Activated CD4-positive, CD25-positive, alpha-beta regulatory T cell treated with anti-CD3 and anti-CD28 coated beads, Interleukin-2, amount 50 U/mL, for 72 hours (primary cell): ENCODE results near the gene TAS2R1.
"Not testable (repeated sequence)": the region's sequence is repeated elsewhere in the genome, so short reads cannot be mapped to it uniquely, and the experiment has no call there.

Experiments used
- DNase-seq: peaks from one replicate; pipeline ENCODE4 v3.0.0; 2021

TAS2R1 gene

DNA sequence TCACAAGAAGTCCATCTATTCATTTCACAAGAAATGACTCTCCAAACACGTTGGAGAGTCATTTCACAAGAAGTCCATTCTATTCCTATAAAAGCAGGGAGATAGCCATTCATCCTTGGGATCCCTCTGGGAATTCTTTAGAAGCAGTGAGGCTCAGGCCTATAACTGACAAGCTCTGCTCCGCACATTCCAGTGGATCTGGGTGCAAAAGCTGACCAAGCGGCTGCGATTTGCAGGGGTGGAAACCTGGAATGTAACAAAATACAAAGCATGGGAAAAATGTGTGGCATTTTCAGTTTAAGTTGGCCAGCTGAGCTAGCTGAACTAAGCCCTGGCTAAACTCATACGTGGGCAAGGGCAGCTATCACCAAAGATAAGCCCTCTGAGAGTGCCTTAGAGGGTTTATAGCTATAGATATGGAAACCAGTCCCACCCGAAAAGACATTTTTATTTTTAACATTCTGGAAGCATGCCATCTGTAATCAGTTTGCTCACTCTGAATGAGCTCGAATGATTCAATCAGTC lies 8.7 kb downstream of the TAS2R1 start:
- no peak for DNase-seq

DNA sequence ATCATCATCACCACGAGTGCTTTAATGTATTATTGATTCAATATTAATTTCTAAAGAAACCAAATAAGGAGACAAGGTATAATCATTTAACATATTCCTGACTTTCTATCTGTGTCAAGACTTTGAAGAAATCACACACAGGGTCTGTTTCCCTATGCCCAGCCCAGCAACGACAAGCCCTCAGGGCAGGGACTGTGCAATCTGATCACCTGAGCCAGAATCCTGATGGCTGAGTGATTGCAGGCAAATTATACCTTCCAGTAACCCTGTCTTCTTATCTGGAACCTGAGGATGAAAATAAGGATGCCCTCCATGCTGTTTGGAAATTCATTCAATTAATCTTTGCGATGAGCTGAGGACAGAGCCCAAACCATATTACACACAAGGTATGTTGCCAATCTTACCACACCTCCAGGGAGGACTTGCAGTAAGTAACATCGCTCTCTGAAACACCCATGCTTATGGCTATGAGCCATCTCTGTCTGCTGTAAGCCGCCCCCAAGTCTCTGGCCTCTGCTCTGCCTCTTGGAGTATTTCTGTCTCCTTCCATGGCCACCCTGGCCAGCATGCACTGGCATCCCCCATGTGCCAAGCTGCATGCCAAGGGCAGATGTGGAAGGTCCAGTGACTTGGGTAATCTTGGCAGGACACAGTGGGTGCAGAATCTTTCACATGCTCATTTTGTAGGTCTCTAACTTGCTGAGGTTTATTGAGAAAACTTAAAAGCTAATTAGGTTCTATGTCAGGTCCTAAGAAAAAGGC lies 10.6 kb downstream of the TAS2R1 start:
- no peak for DNase-seq

DNA sequence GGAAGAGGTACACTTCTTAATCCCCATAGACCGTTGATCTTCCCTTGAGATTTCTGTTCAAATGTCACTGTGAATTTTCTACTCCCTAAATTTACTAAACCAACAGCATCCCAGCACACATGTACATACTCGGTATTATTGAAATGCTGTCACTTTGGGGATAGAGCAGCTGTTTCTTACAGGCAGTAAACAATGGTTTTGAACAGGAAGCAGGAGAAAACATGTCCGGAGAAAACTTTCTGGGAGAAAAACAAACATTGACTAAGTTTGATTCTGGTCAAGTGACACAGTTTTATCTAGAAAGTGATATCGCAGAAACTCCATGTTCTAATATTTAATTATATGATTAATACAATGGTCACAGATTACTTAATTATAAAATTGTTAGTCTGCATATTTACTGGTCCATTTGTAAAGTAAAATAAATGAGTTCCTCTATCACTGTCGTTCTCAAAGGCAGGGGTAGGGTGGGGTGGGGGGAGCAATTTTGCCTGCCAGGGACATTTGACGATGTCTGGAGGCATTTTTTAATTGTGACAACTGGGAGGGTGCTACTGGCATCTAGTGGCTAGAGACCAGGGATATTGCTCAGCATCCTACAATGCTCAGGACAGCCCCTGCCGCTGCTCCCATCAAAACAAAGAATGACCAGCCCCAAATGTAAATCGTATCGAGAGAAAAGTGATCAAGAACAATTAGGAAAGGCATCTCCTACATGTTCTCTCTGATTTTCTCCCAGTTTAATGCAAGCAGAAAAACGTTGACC lies 12.2 kb downstream of the TAS2R1 start:
- DNase-seq: no peak

DNA sequence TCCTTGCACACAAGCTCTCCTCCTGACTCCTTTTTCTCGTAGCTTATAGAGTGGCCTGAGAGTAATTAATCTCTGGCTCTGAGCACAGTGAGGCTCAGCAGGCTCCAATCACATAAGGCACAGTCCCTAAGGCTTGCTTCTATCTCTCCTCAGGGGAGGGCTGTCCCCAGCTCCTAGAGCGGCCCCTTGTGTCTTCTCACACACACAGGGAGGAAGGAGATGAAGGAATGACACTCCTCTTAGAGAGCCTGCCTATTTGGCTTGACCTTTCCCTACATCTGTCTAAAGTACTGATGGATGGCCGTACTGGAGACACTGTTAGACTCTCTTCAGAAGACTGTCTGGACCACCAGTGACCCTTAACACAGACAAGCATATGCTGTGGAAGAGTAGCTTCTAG lies 12.9 kb downstream of the TAS2R1 start:
- no peak for DNase-seq

DNA sequence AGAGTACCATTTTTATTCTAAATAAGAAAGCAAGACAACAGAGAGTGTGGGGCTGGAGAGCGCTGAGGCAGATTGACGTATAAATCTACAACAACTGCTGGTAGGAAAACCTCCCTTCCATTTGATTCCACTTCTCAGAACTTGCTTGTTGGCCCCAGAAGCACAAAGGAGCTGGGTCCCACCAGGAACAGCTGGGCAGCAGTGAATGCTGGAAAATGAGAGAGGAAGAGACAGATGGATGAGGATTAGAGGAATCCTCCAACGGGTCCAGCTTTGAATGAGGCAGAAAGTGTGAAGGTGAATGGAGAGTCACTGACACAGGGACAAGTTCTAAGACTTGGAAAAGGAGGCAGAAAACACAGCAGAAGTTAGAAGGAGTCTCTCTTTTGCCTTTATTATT lies 14.8 kb downstream of the TAS2R1 start:
- no peak for DNase-seq

DNA sequence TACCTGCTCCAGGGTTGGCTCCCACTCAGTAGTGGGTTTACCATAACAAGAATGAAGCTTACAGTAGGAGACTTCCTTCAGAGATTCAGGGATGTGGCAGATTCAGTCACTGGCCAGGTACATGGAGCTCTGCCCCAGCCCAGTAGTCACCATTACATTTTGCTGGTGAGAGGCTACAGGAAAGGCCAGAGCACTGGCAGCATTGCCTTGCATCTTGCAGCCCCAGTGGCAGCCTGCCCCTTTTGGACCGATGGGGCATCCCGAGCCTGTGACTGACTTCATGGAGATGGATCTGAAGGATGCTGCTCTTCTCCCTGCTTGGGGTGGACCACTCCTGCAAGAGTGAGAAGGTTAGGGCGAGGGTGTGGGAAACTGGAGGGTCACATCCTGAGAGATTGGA lies 16.8 kb downstream of the TAS2R1 start:
- DNase-seq: no peak

DNA sequence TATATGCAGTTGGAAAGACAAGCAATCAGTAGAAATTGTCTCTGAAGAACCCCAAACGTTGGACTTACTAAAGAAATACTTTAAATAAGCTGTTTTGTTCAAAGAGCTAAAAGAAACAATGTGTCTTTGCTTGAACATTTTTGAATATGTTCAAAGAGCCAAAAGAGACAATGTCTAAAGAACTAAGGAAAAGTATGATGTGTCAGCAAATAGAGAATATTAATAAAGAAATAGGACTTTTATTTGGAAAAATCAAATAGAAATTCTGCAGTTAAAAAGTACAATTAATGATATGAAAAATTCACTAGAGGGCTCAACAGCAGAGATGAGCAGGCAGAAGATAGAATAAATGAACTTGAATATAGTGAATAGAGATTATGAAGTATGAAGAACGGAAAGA lies 19.2 kb downstream of the TAS2R1 start:
- no peak for DNase-seq

DNA sequence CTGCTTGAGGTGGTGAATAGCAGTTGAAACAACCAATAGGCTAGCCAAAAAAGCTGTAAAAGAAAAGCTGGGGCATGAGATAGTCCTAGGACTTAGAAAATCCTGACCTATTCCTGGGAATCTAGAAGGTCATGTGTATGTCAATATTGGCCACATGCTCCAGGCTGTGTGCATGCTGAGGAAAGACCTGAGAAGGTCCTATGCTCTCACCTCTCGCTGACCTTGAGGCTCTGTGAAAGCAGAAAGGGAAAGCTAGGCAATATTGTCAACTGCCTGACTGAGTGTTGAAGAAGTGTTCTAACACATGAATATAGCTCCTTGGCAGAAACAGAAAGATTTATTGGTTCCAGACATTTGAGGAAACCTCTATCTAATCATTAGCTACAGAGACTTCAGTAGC lies 19.8 kb downstream of the TAS2R1 start:
- DNase-seq: no peak

DNA sequence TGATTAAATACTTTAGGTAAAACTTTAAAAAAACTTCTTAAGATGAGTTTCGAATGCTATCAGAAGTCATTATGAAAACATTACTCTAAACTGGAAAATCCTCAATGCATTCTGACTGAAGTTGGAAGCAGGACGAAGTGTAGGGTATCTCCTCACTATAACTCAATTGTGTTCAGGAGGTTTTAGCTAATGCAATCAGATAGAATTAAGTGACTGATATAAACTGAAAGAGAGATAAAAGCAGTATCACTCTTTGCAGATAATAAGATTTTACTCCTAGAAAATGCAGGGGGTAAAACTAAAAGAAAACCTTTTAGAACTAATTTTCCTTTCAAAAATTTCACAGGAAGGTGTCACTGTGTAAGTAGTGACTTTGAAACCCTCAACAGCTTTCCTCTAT lies 22.1 kb downstream of the TAS2R1 start:
- no peak for DNase-seq

DNA sequence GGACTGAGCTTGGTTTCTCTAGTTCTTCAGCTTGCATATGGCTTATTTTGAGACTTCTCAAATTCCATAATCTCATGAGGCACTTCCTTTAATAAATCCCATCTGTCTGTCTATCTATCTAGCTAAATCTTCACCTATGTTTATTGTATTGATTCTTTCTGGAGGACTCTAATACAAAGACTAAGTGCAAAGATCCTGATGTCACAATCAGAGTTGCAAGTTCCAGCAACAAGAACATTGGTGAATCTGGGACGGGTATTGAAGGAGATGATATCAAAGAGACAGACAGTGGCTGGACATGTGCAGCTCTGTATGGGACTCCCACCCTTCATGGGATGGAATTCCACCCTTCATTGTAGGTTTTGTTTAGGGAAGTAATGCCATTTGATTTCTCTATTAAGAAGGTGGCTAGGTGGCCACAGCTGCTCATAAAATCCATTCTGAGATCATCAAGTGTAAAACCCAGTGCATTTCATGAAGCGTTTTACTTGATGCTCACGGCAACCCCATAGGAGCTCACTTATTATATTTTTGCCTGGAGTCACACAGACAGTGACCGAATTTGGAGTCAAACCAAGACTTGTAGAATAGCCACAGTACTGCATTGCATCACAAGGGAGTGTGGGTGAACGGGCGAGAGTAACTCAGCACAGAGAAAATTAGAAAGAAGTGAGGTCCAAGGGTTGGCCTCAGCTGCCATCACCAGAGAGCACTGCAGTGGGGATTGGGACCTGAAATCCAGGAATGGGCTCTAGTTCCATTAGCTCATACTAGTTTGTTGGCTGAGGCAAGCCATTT lies 24.9 kb downstream of the TAS2R1 start:
- DNase-seq: no peak

DNA sequence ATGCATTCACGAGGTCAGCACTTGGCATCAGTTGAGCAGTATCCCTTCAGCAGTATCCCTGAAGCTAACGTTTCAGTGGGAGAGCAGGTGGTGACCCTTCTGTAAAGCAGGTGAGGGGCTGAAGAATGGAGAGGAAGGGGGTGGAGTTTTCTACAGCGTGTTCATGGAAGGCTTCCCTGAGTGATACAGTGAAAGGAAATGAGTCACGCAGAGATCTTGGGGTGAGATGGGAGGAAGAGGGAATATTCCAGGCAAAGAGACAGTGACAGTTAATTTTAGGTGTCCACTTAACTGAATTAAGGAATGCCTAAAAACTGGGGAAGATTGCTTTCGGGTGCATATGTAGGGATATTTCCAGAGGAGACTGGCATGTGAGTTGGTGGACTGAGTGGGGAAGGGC lies 25.7 kb downstream of the TAS2R1 start:
- DNase-seq: no peak

DNA sequence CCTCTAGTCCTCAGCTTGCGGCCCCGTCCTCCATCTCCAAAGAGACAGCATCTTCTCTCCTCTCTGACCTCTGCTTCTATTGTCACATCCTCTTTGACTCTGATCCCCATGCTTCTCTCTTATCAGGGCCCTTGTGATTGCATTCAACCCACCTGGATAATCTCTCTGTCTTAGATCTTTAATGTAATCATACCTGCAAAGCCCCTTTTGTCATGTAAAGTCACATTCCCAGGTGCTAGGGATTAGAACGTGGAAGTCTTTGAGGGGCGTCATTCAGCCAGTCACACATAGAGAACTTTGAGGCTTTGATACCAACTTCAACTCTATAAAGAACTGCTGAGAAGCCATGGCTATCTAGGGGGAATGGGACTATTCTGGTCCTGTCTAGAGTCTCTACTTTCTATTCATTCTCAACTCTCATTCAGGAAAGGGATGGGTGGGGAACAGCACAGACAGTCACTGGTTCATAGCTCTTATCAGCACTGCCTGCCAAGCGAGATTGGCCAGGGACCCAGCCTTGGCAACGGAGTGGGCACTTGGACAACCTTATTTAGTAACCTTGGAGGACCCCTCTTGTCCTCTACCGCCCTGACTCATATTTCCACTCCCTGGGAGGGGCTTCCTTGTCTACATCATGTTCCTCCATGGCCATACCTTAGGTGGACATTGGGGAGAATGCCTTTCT lies 29.0 kb downstream of the TAS2R1 start:
- DNase-seq: no peak

DNA sequence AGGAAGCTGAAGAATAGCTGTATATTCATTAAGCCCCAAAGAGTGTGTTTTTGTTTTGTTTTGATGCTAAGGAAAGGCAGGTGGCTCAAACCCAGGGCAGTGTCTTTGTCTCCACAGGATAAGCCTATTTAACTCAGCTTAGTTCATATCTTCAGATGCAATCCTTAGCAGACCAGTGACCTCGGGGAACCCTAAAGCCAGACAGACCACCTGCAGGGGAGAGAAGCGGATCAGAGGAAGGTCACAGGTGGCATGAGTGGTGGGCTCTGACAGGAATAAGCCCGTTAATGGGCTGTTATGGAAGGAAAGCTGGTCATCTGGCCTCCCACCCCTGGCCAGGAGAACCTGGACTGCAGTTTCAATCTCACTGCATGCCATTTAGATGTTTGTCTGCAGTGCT lies 30.8 kb downstream of the TAS2R1 start:
- DNase-seq: no peak

DNA sequence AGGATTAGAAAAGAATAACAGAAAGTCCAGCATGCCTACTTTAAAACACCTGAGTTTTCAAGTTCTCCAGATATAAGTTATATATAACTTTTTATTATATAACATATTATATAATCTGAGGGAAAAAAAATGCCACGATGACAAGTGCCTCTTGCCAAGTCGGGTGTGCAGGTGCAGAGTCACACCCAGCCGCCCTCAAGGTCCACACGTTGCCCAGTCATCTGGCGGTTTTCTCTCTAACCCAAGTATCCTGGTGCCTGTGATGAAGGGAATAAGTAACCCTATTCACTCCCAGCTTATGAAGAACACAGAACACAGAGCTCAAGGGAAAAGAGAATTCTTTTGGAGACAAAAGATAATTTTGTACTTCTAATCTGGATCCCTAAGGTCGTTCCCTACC lies 31.8 kb downstream of the TAS2R1 start:
- not testable (repeated sequence) for DNase-seq

DNA sequence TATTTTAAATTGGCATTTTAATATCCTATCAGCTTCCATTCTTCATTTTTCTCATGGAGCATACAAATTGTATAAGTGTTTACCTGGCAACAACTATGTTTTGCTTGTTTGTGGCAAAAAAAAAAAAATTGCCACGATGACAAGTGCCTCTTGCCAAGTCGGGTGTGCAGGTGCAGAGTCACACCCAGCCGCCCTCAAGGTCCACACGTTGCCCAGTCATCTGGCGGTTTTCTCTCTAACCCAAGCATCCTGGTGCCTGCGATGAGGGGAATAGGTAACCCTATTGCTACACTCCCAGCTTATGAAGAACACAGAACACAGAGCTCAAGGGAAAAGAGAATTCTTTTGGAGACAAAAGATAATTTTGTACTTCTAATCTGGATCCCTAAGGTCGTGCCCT lies 32.8 kb downstream of the TAS2R1 start:
- not testable (repeated sequence) for DNase-seq

DNA sequence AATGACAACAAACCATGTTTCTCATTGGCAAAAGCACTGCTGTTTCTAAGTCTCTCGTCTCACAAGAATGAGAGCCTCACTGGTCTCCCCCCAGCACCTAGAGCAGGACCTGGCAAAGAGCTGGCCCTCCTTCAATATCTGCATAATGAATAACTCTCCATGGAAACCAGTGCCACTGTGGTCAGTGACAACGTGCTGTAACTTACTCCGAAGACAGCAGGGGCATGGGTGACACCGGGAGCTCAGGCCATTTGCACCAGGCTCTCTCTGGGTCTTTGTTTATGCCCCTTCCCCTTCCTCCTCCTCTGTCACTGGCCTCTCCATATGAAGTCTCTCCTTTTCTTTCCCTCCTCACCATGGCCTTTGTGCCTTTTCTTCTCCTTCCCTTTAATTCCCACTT lies 33.3 kb downstream of the TAS2R1 start:
- no peak for DNase-seq

DNA sequence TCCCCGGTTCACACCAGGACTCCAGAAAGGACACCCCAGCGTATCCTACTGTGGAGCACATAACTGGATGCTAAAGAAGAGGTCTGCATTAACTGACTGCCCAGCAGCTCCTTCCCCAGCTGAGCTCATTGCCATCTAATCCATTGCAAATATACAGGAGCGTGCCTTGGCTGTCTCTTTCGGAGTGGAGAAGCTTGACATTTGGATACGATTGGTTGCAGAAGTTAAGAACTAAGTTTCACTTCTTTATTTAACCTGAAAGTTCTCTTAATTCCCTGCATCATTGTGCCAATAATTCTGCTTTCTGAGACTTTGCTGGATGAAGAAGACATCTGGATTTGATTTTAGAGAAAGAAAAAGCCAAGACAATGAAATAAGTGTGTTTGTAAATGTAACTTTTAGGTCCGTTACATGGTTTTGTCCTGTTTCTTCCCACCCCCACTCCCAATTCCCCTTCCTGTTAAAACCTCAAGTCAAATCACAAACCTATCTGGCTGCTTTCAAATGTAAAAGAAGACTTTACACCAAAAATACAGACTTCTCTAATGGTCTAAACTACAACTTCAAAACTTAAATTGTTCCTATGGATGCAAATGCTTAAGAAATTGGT lies 33.9 kb downstream of the TAS2R1 start:
- no peak for DNase-seq

DNA sequence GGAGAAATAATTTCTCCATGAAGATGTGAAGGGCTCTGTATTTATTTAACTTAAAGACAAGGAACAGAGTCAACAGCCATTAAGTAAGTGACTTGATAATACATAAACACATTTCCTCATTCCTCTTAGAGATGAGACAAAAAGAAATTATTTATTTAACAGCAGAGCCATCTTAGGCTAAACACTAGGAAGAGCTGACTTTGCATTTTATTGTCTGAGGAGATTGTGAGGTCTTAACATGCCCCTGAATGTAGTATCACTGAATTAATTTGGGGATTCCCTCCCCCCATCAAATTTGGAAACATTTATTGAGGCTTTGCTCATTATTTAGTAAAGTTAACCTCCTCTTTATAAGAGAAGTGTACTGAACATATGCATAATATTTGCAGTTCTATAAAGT lies 35.2 kb downstream of the TAS2R1 start:
- no peak for DNase-seq

DNA sequence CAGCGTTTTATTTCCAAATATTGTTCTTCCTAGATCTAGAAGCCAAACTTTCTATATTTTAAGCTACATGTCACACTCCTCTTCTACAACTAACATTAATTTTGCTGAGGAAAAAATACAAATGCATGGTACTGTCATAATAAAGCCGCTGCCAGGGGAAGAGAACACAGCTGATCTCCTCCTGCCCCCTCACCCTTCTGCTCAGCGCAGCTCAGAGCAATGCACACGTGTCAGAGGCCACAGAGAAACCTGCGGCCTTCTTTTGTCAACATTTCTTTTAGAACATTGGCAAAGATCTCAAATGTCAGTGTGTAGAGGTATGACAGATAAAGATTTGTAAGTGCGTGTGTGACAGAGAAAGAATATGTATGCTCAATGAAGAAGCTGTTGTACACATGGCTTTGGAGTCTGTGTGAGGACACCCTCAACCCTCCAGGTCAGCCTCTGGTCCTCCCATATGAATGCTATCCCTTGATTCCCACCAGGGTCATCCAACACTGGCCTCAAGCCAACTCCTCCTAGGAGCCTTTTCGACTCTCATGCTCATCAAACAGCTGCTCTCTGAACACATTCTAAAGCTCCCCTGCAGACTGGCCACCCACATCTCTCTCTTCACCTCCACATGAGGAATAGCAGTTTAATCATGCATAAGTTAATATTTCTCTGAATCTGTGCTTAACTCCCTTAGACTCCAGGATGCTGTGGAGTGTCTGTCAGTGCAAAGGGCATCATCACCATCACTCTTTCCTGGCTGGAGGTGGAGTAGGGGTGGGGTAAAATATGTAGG lies 40.9 kb downstream of the TAS2R1 start:
- DNase-seq: no peak

DNA sequence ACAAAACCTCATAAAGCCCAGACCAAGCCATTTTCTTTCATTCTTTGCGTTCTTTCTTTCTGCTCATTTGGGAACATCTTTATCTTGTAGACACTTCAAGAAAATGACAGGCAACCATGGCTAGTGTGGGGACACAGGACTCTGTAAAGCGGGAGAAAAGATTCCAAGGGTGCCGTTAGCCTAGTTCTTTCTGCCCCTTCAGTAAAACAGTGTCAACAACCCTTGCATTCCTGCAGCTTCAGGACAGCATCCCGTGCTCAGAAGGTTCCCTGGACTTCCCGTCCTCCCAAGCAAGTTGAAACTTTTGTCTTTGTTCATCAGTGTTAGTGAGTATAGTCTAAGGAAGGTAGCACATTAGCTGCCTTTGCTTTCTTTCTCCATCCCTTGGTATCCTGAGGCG lies 41.9 kb downstream of the TAS2R1 start:
- DNase-seq: no peak

DNA sequence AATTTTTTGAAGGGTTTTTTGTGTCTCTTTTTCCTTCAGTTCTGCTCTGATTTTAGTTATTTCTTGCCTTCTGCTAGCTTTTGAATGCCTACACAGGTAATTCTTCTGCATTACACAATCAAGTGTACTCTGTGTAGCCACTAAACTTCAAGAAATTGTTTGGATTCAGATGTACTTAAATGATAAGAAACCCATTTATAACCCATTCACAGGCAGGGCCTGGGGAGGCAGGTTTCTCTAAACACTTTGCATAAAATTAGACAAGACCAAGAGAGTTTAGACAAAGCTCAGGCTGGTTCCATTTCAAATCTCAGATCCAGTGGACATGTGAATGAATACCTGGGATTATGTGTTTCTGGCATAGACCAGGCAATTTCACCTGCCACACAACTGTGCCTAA lies 43.0 kb downstream of the TAS2R1 start:
- no peak for DNase-seq

DNA sequence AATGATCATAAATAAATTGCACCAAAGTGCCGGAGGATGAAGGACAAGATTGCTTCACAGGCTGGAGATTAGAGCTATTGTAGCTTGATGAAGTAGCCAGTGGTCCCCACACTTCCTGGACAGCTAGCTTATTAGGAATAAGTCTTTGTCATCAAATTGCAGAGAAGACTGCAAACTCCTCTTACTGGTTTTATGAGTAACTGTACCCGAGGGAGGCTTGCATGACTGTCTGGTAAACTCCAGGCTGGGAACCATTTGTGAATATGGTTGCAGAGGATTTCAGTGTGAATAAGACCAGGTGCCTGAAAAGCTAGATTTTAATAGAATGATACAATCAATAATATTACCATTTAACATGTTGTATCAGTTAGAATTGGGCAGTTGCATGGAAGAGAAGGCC lies 47.7 kb downstream of the TAS2R1 start:
- DNase-seq: no peak
